ENCODE measurements around the gene GAA. TPM values are rescaled to one million over a fixed set of nuclear protein-coding genes. Genes with fewer than 3 reads are reported as not detected.

Gene GAA
- total and polyA plus RNA-seq, 10 of the 15 experiments (the other 5 are each of a cell fraction or from before 2014, with no cell fraction given), result 0.18 to 10.5 (median 4.1) TPM

- no peaks in the 10 kb centered on the region for H3K27me3 ChIP-seq (replicated peaks in 1 of 2; ENCODE audit: control insufficient read depth in 2 of 2, insufficient read depth in 2 of 2, low read length in 1 of 2)
- no peak for FAIRE-seq
- no peaks in the 10 kb centered on the region for H4K20me1 ChIP-seq (ENCODE audit: control insufficient read depth, insufficient read depth)
- no peaks in the 10 kb centered on the region for H3K36me3 ChIP-seq (ENCODE audit: control insufficient read depth in 2 of 2, insufficient read depth in 2 of 2, low read length in 1 of 2)
- H3K9me3 ChIP-seq (replicated peaks; ENCODE audit: control insufficient read depth, insufficient read depth, low read length), result no peaks in the 10 kb centered on the region
- in situ Hi-C loops (cut with MboI), result no loop called here
- 68% methylated on average over 15 of the region's 15 CpGs for WGBS (ENCODE audit: insufficient coverage, insufficient replicate concordance, low lambda C conversion rate, missing lambda C conversion rate)
- SMC1A ChIA-PET (ENCODE audit: uncharacterized antibody, unreplicated experiment), result no interaction called here
- no peaks in the 10 kb centered on the region; the same call in 1 of the 2 replicates for H3K79me2 ChIP-seq (ENCODE audit: control insufficient read depth, insufficient read depth, low read length)
- no peak for ATAC-seq
- TF ChIP-seq MLLT1 (IDR thresholded peaks at IDR 0.05) (no peak), TCF7 (IDR thresholded peaks at IDR 0.05; ENCODE audit: borderline replicate concordance) (no peak), SREBF1 (IDR thresholded peaks at IDR 0.05; ENCODE audit: low read length) (no peak), ZNF622 (IDR thresholded peaks at IDR 0.05) (no peak), NRF1 (conservative IDR thresholded peaks at IDR 0.05; ENCODE audit: low read depth, low read length) (no peak), SIX5 (IDR thresholded peaks at IDR 0.05; ENCODE audit: low read depth, low read length, severe bottlenecking) (no peak), MYC (IDR thresholded peaks at IDR 0.05; ENCODE audit: insufficient read depth, insufficient read length, insufficient replicate concordance, low read length, severe bottlenecking) (no peak), E2F4 (IDR thresholded peaks at IDR 0.05; ENCODE audit: low read depth, low read length) (no peak)
- intact Hi-C loops (cut with micrococcal nuclease; ENCODE audit: unreplicated experiment), result no loop called here
- BruUV-seq (replicated peaks), result no TSS peak
- peak overlapping the region; percentile 92; the same call in 1 of the 2 replicates for H3K4me3 ChIP-seq
- H3K9ac ChIP-seq (ENCODE audit: control insufficient read depth, insufficient read depth, low read length), result no peak overlapping the region
- CTCF ChIA-PET, result no interaction called here
- POLR2A ChIA-PET, result no interaction called here
- H3K4me1 ChIP-seq (ENCODE audit: control insufficient read depth, insufficient read depth, low read length), result peaks cover 16% of the 10 kb centered on the region
- RAD21 ChIA-PET (ENCODE audit: unreplicated experiment), result interaction anchor here (1.7 kb wide), 1 partner anchor 43 kb away, joined by 9 read pairs; no protein-coding TSS in a partner anchor
- H3K4me2 ChIP-seq (ENCODE audit: control insufficient read depth, insufficient read depth), result no peak overlapping the region
- DNase-seq (ENCODE audit: low read depth, low spot score), result no peak
- no peak overlapping the region for H3K27ac ChIP-seq (ENCODE audit: control insufficient read depth, insufficient read depth)
- no peak overlapping the region for H2AFZ ChIP-seq (ENCODE audit: control insufficient read depth, low read depth, low read length)
Observed at GRCh38 chr17:80102664-80103448, 1.5 kb downstream of the GAA start.

Measured in GM12878 (cell line).